Muscle of leg (tissue), 11 donors: ENCODE data around the gene GNB1L. TPM values are rescaled to one million over a fixed set of nuclear protein-coding genes. Genes with fewer than 3 reads are reported as not detected.

Source experiments
- DNase-seq: peaks from one replicate; pipeline ENCODE4 v3.0.0; 2013
- H3K27ac ChIP-seq: one replicate; pipeline ENCODE4 v1.5.1; 2013; ENCODE audit warnings: mild to moderate bottlenecking, low read length, control low read depth
- H3K27me3 ChIP-seq: one replicate; pipeline ENCODE4 v1.6.1; 2013; ENCODE audit warnings: low read length; ENCODE audit not compliant: control insufficient read depth, insufficient read depth
- H3K36me3 ChIP-seq: one replicate; pipeline ENCODE4 v1.6.1; 2013; ENCODE audit warnings: low read length; ENCODE audit not compliant: control insufficient read depth, insufficient read depth
- H3K4me1 ChIP-seq: one replicate; pipeline ENCODE4 v1.6.1; 2013; ENCODE audit warnings: low read length; ENCODE audit not compliant: control insufficient read depth, insufficient read depth
- H3K4me3 ChIP-seq: one replicate; pipeline ENCODE4 v1.5.1; 2013; ENCODE audit warnings: low read length, control low read depth
- H3K9me3 ChIP-seq: replicated peaks from 2 replicates; pipeline ENCODE4 v1.6.1; 2013; ENCODE audit warnings: low read depth, low read length; ENCODE audit not compliant: control insufficient read depth
- WGBS: methylation state at CpG from one replicate; pipeline ENCODE4 v1.1.5; 2013; ENCODE audit warnings: missing lambda C conversion rate; ENCODE audit not compliant: insufficient coverage; 5-methylcytosine and 5-hydroxymethylcytosine counted together
- polyA plus RNA-seq, 8 donors: library from polyadenylated mRNA; unstranded; fragments of 120-200 nt; gene quantifications; one replicate each; pipeline versions ENCODE4 v1.2.1 to v1.2.3, GENCODE V29; 2013; ENCODE audit warnings: inconsistent platforms in 1 of 8, low replicate concordance in 1 of 8; ENCODE audit not compliant: insufficient read length in 8 of 8, insufficient read depth in 1 of 8
- total RNA-seq: library from RNA; stranded (reverse); fragments of 120-200 nt; gene quantifications from one replicate; pipeline ENCODE4 v1.2.4, GENCODE V29; 2013

Gene GNB1L
- total and polyA plus RNA-seq, 9 donors: 3.0 to 6.9 (median 4.6) TPM

GRCh38 chr22:19871023-19871844, 16.6 kb upstream of the GNB1L start:
- Histone ChIP-seq H3K27me3 (no peaks in the 10 kb centered on the region), H3K4me1 (peaks cover 40% of the 10 kb centered on the region), H3K27ac (no peak overlapping the region), H3K9me3 (no peaks in the 10 kb centered on the region), H3K4me3 (no peak overlapping the region), H3K36me3 (no peaks in the 10 kb centered on the region)
- DNase-seq: no peak
- WGBS: 75% methylated on average over 17 of the region's 19 CpGs

GRCh38 chr22:19870153-19871022, 15.7 kb upstream of the GNB1L start:
- Histone ChIP-seq H3K4me3 (no peak overlapping the region), H3K27me3 (no peaks in the 10 kb centered on the region), H3K36me3 (no peaks in the 10 kb centered on the region), H3K4me1 (peaks cover 31% of the 10 kb centered on the region), H3K9me3 (no peaks in the 10 kb centered on the region), H3K27ac (no peak overlapping the region)
- peak; percentile 5 for DNase-seq
- WGBS: 76% methylated on average over 30 of the region's 30 CpGs

- Histone ChIP-seq H3K9me3 (no peaks in the 10 kb centered on the region), H3K27me3 (no peaks in the 10 kb centered on the region), H3K4me3 (no peak overlapping the region), H3K4me1 (peaks cover 24% of the 10 kb centered on the region), H3K36me3 (no peaks in the 10 kb centered on the region), H3K27ac (no peak overlapping the region)
- 90% methylated on average over 10 of the region's 12 CpGs for WGBS
- DNase-seq: no peak
Observed at GRCh38 chr22:19869497-19870152, 15.0 kb upstream of the GNB1L start.

- 85% methylated on average over 13 of the region's 23 CpGs for WGBS
- peaks cover 17% of the 10 kb centered on the region for H3K4me1 ChIP-seq
- H3K27me3 ChIP-seq: no peaks in the 10 kb centered on the region
- peak; percentile 6 for DNase-seq
- H3K4me3 ChIP-seq: no peak overlapping the region
- H3K36me3 ChIP-seq: no peaks in the 10 kb centered on the region
- no peak overlapping the region for H3K27ac ChIP-seq
- H3K9me3 ChIP-seq: no peaks in the 10 kb centered on the region
Observed at GRCh38 chr22:19868773-19869471, 14.2 kb upstream of the GNB1L start.

- WGBS: 92% methylated on average over 1 of the region's 3 CpGs
- Histone ChIP-seq H3K9me3 (no peaks in the 10 kb centered on the region), H3K27me3 (no peaks in the 10 kb centered on the region), H3K36me3 (no peaks in the 10 kb centered on the region), H3K4me3 (no peak overlapping the region), H3K27ac (no peak overlapping the region), H3K4me1 (peaks cover 11% of the 10 kb centered on the region)
- no peak for DNase-seq
Observed at GRCh38 chr22:19868333-19868732, 13.7 kb upstream of the GNB1L start.

- no peak overlapping the region for H3K27ac ChIP-seq
- H3K27me3 ChIP-seq: no peaks in the 10 kb centered on the region
- H3K4me3 ChIP-seq: no peak overlapping the region
- 81% methylated on average over 3 of the region's 7 CpGs for WGBS
- H3K4me1 ChIP-seq: peaks cover 6% of the 10 kb centered on the region
- no peak for DNase-seq
- no peaks in the 10 kb centered on the region for H3K36me3 ChIP-seq
- H3K9me3 ChIP-seq: no peaks in the 10 kb centered on the region
Observed at GRCh38 chr22:19867617-19868016, 12.9 kb upstream of the GNB1L start.

- peaks cover 4% of the 10 kb centered on the region for H3K4me1 ChIP-seq
- no peak overlapping the region for H3K27ac ChIP-seq
- no peak overlapping the region for H3K4me3 ChIP-seq
- no peaks in the 10 kb centered on the region for H3K27me3 ChIP-seq
- no peaks in the 10 kb centered on the region for H3K9me3 ChIP-seq
- WGBS: no CpG with 5 or more reads among the region's 3 CpGs
- no peak for DNase-seq
- H3K36me3 ChIP-seq: no peaks in the 10 kb centered on the region
Observed at GRCh38 chr22:19866665-19867009, 12.0 kb upstream of the GNB1L start.

GRCh38 chr22:19865141-19865829, 10.6 kb upstream of the GNB1L start:
- no peak for DNase-seq
- WGBS: 100% methylated on average over 1 of the region's 12 CpGs

GRCh38 chr22:19864538-19865106, 9.9 kb upstream of the GNB1L start:
- peaks cover 2% of the 10 kb centered on the region for H3K36me3 ChIP-seq
- H3K4me1 ChIP-seq: no peaks in the 10 kb centered on the region
- no peak overlapping the region for H3K27ac ChIP-seq
- H3K4me3 ChIP-seq: no peak overlapping the region
- H3K9me3 ChIP-seq: no peaks in the 10 kb centered on the region
- WGBS: no CpG with 5 or more reads among the region's 5 CpGs
- DNase-seq: no peak
- no peaks in the 10 kb centered on the region for H3K27me3 ChIP-seq

More at GRCh38 chr22:19865141-19865829, 10.6 kb upstream of the GNB1L start:
- H3K4me3 ChIP-seq: no peak overlapping the region
- peaks cover 2% of the 10 kb centered on the region for H3K4me1 ChIP-seq
- no peak overlapping the region for H3K27ac ChIP-seq
- H3K36me3 ChIP-seq: peaks cover 2% of the 10 kb centered on the region
- H3K9me3 ChIP-seq: no peaks in the 10 kb centered on the region
- H3K27me3 ChIP-seq: no peaks in the 10 kb centered on the region
